Activated CD8-positive, alpha-beta memory T cell treated with anti-CD3 and anti-CD28 coated beads for 4 hours (primary cell): ENCODE results near the gene DOK6.
"Not testable (repeated sequence)": the region's sequence is repeated elsewhere in the genome, so short reads cannot be mapped to it uniquely, and the experiment has no call there.

Experiments used
- DNase-seq, 2 donors: peaks; one replicate each; pipeline ENCODE4 v3.0.0-alpha.2; 2020; ENCODE audit warnings: low read depth in 2 of 2

Gene DOK6

GRCh38 chr18:69808399-69808798 is 407.7 kb downstream of the DOK6 start:
- no peak for DNase-seq

- DNase-seq, result no peak
Observed at GRCh38 chr18:69813559-69813958, 412.9 kb downstream of the DOK6 start.

GRCh38 chr18:69814861-69815385 is 414.2 kb downstream of the DOK6 start:
- DNase-seq, result no peak

- no peak for DNase-seq
Observed at GRCh38 chr18:69817335-69817940, 416.8 kb downstream of the DOK6 start.

DNA sequence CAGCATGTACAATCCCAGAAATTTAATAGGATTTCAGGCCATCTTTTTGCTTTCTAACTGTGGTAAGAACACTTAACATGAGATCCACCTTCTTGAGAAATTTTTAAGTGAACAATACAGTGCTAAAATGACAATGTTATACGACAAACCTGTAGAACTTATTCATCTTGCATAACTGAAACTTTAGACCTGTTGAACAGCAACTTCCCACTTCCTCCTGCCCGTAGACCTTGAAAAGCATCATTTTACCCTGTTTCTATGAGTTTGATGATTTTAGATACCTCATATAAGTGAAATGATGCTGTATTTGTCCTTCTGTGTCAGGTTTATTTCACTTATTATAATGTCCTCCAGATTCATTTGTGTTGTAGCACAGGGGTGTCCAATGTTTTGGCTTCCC is 418.8 kb downstream of the DOK6 start:
- no peak for DNase-seq

- DNase-seq, result no peak
Observed at GRCh38 chr18:69820538-69820937, 419.9 kb downstream of the DOK6 start.

DNA sequence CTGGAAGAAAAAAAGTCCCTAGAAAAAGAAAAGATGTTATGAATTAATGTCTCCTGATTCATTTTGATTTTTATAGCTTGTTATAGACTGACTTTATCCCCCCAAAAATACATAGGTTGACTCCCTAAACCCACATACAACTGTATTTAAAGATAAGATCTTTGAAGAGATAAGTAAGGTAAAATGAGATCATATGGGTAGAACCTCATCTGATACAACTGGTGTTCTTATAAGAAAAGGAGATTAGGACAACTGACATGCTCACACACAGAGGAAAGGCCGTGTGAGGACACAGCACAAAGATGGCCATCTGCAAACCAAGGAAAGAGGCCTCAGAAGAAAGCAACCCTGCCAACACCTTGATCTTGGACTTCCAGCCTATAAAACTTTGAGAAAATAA is 429.5 kb downstream of the DOK6 start:
- no peak for DNase-seq

GRCh38 chr18:69834980-69835379 is 434.3 kb downstream of the DOK6 start:
- not testable (repeated sequence) for DNase-seq

- no peak for DNase-seq
Observed at GRCh38 chr18:69838003-69838402, 437.3 kb downstream of the DOK6 start.

- DNase-seq, result no peak
Observed at GRCh38 chr18:69838620-69839411, 438.1 kb downstream of the DOK6 start.

DNA sequence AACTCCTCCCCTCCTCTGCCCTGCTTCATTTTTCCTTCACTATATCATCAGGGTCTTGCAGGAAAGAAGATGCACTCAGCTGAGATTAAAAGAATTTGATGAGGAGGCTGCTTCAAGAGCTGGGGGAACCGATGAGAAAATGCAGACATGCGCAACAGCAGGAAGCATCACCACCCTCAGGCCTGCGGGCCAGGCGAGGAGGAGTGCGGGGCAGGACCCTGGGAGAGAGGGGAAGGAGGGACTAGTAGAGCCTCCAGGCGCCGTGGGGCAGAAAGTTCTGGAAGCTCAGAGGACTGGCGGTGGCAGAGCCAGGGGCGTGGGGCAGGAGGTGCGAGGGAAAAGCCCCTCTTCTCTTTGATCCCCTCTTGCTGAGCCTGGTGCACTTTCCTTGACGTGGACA is 438.8 kb downstream of the DOK6 start:
- DNase-seq, result no peak

DNA sequence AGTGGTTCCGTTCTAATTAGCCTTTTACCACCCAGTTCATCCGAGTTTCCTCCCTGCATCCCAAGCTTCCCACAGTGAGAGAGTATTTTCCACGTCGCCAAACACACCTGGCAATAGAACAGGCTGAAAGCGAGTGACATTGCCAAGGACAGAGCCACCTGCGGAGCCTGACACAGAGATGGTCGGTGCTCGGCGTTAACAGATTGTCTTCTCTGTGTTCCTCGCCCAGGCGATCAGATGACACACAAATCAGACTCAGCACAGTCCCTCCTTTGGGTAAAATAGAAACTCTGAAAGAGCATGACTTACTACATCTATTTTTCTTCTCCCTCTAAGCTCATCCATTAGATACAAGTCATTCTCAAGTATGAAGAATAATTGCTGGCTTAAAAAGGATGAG is 439.3 kb downstream of the DOK6 start:
- DNase-seq, result no peak

GRCh38 chr18:69840445-69840844 is 439.8 kb downstream of the DOK6 start:
- DNase-seq, result no peak

GRCh38 chr18:69841117-69841516 is 440.4 kb downstream of the DOK6 start:
- DNase-seq, result no peak

DNA sequence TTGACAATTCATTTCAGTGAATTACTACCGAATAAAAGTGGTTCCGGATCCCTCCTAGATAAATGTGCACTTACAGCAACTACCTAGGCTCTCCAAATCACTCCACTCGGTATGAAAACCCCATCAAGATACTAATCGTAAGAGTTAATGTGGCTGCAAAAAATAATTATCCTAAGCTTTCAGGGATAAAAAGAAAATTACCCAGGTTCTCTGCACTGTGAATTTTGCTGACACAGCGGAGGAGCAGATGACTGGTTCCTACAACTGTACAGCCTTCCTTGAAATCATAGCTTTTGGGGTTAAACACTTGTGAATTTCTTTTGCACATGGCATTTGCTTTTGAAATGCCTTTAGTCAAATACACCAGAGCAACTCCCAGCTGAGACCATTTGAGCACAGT is 442.3 kb downstream of the DOK6 start:
- DNase-seq, result no peak

GRCh38 chr18:69844656-69845055 is 444.0 kb downstream of the DOK6 start:
- DNase-seq, result no peak

GRCh38 chr18:69845593-69846506 is 445.2 kb downstream of the DOK6 start:
- DNase-seq, result no peak

DNA sequence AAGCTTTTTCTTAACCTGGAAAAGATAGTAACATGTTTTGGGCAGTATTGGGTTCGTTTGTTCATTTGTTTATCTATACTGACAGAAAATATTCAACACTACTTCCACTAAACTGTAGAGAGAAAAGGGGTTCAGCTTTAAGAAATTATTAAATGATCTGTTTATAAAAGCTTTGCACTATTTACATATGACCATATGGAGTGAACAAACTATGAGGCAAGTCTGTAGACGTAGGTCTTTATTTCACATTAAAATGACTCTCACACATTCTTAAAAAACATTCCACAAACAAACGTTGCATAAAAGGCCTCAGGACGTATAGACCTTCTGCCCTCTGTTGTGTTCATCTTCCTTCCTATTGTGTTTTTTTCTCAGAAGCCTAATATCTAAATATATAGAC is 452.4 kb downstream of the DOK6 start:
- DNase-seq, result no peak

DNA sequence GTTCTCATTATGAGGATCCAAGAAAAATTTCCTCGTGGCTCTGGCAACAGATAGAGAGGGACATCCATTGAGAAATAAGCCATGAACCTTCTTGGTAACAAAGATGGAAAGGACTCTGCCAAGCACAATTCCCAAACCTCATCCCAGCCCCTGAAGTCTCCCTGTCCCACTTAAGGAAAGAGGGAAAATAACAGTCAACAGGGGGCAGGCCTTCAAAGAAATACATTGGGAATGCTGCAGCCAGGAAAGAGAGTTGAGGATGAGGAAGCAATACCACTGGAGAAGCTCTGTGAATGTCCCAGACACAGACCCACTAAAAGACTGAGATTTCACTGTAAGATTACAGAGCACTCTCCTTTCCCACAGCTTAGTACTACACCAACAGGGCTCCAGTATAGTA is 453.8 kb downstream of the DOK6 start:
- DNase-seq, result no peak

- DNase-seq, result no peak
Observed at GRCh38 chr18:69858897-69859296, 458.2 kb downstream of the DOK6 start.

DNA sequence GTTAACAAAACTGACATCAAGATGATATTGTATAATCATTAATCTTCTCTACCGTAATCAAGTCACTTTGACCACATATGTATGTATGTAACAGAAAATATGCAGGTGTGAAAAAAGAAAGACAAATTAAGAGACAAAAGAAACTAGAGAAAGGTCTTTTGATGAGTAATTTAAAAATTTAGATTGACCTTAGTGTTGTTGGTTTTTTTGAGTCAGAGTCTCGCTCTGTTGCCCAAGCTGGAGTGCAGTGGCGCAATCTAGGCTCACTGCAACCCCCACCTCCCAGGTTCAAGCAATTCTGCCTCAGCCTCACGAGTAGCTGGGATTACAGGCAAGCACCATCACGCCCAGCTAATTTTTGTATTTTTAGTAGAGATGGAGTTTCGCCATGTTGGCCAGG is 464.1 kb downstream of the DOK6 start:
- DNase-seq, result not testable (repeated sequence)

- no peak for DNase-seq
Observed at GRCh38 chr18:69865776-69866175, 465.1 kb downstream of the DOK6 start.
